ENCODE results near the gene SMDT1. TPM values are rescaled to one million over a fixed set of nuclear protein-coding genes. Genes with fewer than 3 reads are reported as not detected.

SMDT1 gene
- total and polyA plus RNA-seq, 10 of the 15 experiments (the other 5 are each of a cell fraction or from before 2014, with no cell fraction given): 19.7 to 176 (median 66.3) TPM

GRCh38 chr22:42065438-42066125, 13.9 kb upstream of the SMDT1 start:
- Histone ChIP-seq H3K79me2 (ENCODE audit: control insufficient read depth, insufficient read depth, low read length) (peaks cover 10% of the 10 kb centered on the region), H2AFZ (ENCODE audit: control insufficient read depth, low read depth, low read length) (no peak overlapping the region), H4K20me1 (ENCODE audit: control insufficient read depth, insufficient read depth) (peaks cover 2% of the 10 kb centered on the region; the same call in 1 of the 2 replicates), H3K9me3 (replicated peaks; ENCODE audit: control insufficient read depth, insufficient read depth, low read length) (no peaks in the 10 kb centered on the region; the same call in 2 of the 3 replicates), H3K4me2 (ENCODE audit: control insufficient read depth, insufficient read depth) (no peak overlapping the region), H3K27me3 (replicated peaks in 1 of 2; ENCODE audit: control insufficient read depth in 2 of 2, insufficient read depth in 2 of 2, low read length in 1 of 2) (no peaks in the 10 kb centered on the region), H3K27ac (ENCODE audit: control insufficient read depth, insufficient read depth) (no peak overlapping the region), H3K36me3 (ENCODE audit: control insufficient read depth in 2 of 2, insufficient read depth in 2 of 2, low read length in 1 of 2) (peaks cover 9 to 19% of the 10 kb centered on the region in 2 experiments), H3K4me1 (ENCODE audit: control insufficient read depth, insufficient read depth, low read length) (peaks cover 3% of the 10 kb centered on the region), H3K9ac (ENCODE audit: control insufficient read depth, insufficient read depth, low read length) (no peak overlapping the region), H3K4me3 (no peak overlapping the region)
- WGBS (ENCODE audit: insufficient coverage, insufficient replicate concordance, low lambda C conversion rate, missing lambda C conversion rate): 94% methylated on average over 13 of the region's 13 CpGs
- FAIRE-seq: no peak
- TF ChIP-seq, protein P1, sequence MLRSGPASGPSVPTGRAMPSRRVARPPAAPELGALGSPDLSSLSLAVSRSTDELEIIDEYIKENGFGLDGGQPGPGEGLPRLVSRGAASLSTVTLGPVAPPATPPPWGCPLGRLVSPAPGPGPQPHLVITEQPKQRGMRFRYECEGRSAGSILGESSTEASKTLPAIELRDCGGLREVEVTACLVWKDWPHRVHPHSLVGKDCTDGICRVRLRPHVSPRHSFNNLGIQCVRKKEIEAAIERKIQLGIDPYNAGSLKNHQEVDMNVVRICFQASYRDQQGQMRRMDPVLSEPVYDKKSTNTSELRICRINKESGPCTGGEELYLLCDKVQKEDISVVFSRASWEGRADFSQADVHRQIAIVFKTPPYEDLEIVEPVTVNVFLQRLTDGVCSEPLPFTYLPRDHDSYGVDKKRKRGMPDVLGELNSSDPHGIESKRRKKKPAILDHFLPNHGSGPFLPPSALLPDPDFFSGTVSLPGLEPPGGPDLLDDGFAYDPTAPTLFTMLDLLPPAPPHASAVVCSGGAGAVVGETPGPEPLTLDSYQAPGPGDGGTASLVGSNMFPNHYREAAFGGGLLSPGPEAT (IDR thresholded peaks at IDR 0.05; ENCODE audit: low read depth): no peak
- TF ChIP-seq MTA2 (IDR thresholded peaks at IDR 0.05; ENCODE audit: low read depth) (no peak), ASH2L (IDR thresholded peaks at IDR 0.05; ENCODE audit: borderline replicate concordance, low read depth) (no peak), ZNF622 (IDR thresholded peaks at IDR 0.05) (no peak), KAT2A (conservative IDR thresholded peaks at IDR 0.05; ENCODE audit: control insufficient read depth, low read depth, low read length) (no peak), ZNF274 (IDR thresholded peaks at IDR 0.05; ENCODE audit: insufficient read depth, insufficient read length) (no peak), EED (IDR thresholded peaks at IDR 0.05; ENCODE audit: low read depth) (no peak), POLR2A (IDR thresholded peaks at IDR 0.05; ENCODE audit: low read depth, low read length) (no peak), SP1 (IDR thresholded peaks at IDR 0.05; ENCODE audit: low read depth, low read length) (no peak), IRF4 (IDR thresholded peaks at IDR 0.05; ENCODE audit: low read depth, low read length) (no peak), NFYA (IDR thresholded peaks at IDR 0.05; ENCODE audit: borderline replicate concordance, low read depth, low read length) (no peak), IKZF2 (IDR thresholded peaks at IDR 0.05) (no peak), ZZZ3 (IDR thresholded peaks at IDR 0.05; ENCODE audit: control insufficient read depth, insufficient read length, low read depth) (no peak), MEF2B (IDR thresholded peaks at IDR 0.05; ENCODE audit: partially characterized antibody, poor library complexity, severe bottlenecking) (no peak), MEF2A (IDR thresholded peaks at IDR 0.05; ENCODE audit: insufficient read depth, low read depth, low read length) (no peak), SRF (IDR thresholded peaks at IDR 0.05; ENCODE audit: low read depth in 2 of 2, low read length in 2 of 2) (no peak), EP300 (IDR thresholded peaks at IDR 0.05; ENCODE audit: borderline replicate concordance in 1 of 2, control insufficient read depth in 1 of 2, low read depth in 2 of 2, low read length in 2 of 2) (no peak), NR2C2 (IDR thresholded peaks at IDR 0.05; ENCODE audit: borderline replicate concordance, control insufficient read depth, insufficient read length, low read depth) (no peak), FOXM1 (IDR thresholded peaks at IDR 0.05; ENCODE audit: low read depth, low read length) (no peak), SPI1 (IDR thresholded peaks at IDR 0.05; ENCODE audit: borderline replicate concordance, insufficient read depth, low read depth, low read length) (no peak)
- intact Hi-C loops (cut with micrococcal nuclease; ENCODE audit: unreplicated experiment): no loop called here
- POLR2A ChIA-PET: no interaction called here
- CTCF ChIA-PET: interaction anchor here (0.8 kb wide), 1 partner anchor 398 kb away, joined by 3 read pairs; no protein-coding TSS in a partner anchor
- no TSS peak for BruUV-seq (replicated peaks)
- in situ Hi-C loops (cut with MboI): no loop called here
- RAD21 ChIA-PET (ENCODE audit: unreplicated experiment): no interaction called here
- no peak for ATAC-seq
- no peak for DNase-seq (ENCODE audit: low read depth, low spot score)
- SMC1A ChIA-PET (ENCODE audit: uncharacterized antibody, unreplicated experiment): no interaction called here
